Measurements from ENCODE around the gene IWS1.
A peak's percentile ranks its signal among the peaks of the same experiment; 100 is the strongest.

Gene IWS1

GRCh38 chr2:127526132-127527000 lies at the start of gene IWS1:
TSS of gene IWS1 (minus strand) at chr2:127526489. CDS start at chr2:127526208, 281 bp downstream.
- Histone ChIP-seq H3K4me3 (ENCODE audit: insufficient read depth, low read length, poor library complexity, severe bottlenecking) (peak within 1 kb of the TSS; percentile 61), H2AFZ (ENCODE audit: low read depth, low read length, severe bottlenecking) (peak within 1 kb of the TSS; percentile 84), H3K27ac (ENCODE audit: low read depth, low read length) (peak within 1 kb of the TSS; percentile 65), H3K4me2 (ENCODE audit: low read depth, low read length, poor library complexity, severe bottlenecking) (peak within 1 kb of the TSS; percentile 72), H3F3A (ENCODE audit: insufficient read depth) (no peaks in the 10 kb centered on the region), H3K9ac (ENCODE audit: low read length) (peak within 1 kb of the TSS; percentile 78), H3K27me3 (ENCODE audit: low read length) (no peaks in the 10 kb centered on the region), H3K9me3 (ENCODE audit: insufficient read depth, low read length) (no peaks in the 10 kb centered on the region), H3K9me2 (replicated peaks; ENCODE audit: insufficient read depth, low read length) (no peaks in the 10 kb centered on the region), H3K36me3 (ENCODE audit: low read length) (peaks cover 4% of the 10 kb centered on the region; the same call in 1 of the 2 replicates), H3K79me2 (ENCODE audit: insufficient read depth, low read length) (peaks cover 49% of the 10 kb centered on the region), H4K20me1 (ENCODE audit: low read depth, low read length) (no peaks in the 10 kb centered on the region)
- TF ChIP-seq CTCF (IDR thresholded peaks at IDR 0.05; ENCODE audit: insufficient read depth, low read length, poor library complexity, severe bottlenecking) (no peak), EZH2phosphoT487 (conservative IDR thresholded peaks at IDR 0.05; ENCODE audit: low read length) (no peak)

DNA sequence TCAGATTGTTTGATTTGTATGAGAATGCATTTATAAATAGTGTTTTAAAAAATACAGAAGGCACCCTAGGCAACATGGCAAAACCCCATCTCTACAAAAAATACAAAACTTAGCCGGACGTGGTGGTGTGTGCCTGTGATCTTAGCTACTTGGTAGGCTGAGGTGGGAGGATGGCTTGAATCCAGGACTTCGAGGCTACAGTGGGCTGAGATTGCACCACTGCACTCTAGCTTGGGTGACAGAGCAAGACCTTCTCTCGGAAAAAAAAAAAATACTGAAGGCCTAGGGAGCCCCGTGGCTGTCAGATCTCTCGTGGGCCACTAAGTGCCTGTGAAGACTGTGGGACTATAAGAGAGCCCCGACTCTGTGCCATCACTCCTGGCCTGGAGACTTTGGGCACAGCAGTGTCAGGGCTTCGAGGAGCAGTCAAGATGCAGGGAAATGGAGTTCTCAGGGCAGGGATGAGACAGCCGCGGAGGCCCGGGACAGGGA lies 49.7 kb upstream of the IWS1 start:
- TF ChIP-seq CTCF (IDR thresholded peaks at IDR 0.05; ENCODE audit: insufficient read depth, low read length, poor library complexity, severe bottlenecking) (no peak), EZH2phosphoT487 (conservative IDR thresholded peaks at IDR 0.05; ENCODE audit: low read length) (no peak)
- no peak overlapping the region for H3K9ac ChIP-seq (ENCODE audit: low read length)

GRCh38 chr2:127575185-127575765 lies 49.0 kb upstream of the IWS1 start:
- no peak overlapping the region for H3K9ac ChIP-seq (ENCODE audit: low read length)
- H3K27ac ChIP-seq (ENCODE audit: low read depth, low read length): 0 out of 2 replicates have a peak overlapping the region, but pooled peaks have one; percentile 17

More for the DNA sequence above, 49.7 kb upstream of the IWS1 start:
- H4K20me1 ChIP-seq (ENCODE audit: low read depth, low read length): no peaks in the 10 kb centered on the region; the same call in 1 of the 2 replicates
- H3K27me3 ChIP-seq (ENCODE audit: low read length): no peaks in the 10 kb centered on the region
- H2AFZ ChIP-seq (ENCODE audit: low read depth, low read length, severe bottlenecking): no peak overlapping the region
- H3K79me2 ChIP-seq (ENCODE audit: insufficient read depth, low read length): no peaks in the 10 kb centered on the region
- peaks cover 8% of the 10 kb centered on the region; the same call in 1 of the 2 replicates for H3F3A ChIP-seq (ENCODE audit: insufficient read depth)
- no peaks in the 10 kb centered on the region for H3K9me3 ChIP-seq (ENCODE audit: insufficient read depth, low read length)
- no peaks in the 10 kb centered on the region for H3K36me3 ChIP-seq (ENCODE audit: low read length)
- H3K27ac ChIP-seq (ENCODE audit: low read depth, low read length): no peak overlapping the region
- H3K4me2 ChIP-seq (ENCODE audit: low read depth, low read length, poor library complexity, severe bottlenecking): peak overlapping the region; percentile 38
- H3K9me2 ChIP-seq (replicated peaks; ENCODE audit: insufficient read depth, low read length): no peaks in the 10 kb centered on the region
- H3K4me3 ChIP-seq (ENCODE audit: insufficient read depth, low read length, poor library complexity, severe bottlenecking): no peak overlapping the region

More at GRCh38 chr2:127575185-127575765, 49.0 kb upstream of the IWS1 start:
- Histone ChIP-seq H3K36me3 (ENCODE audit: low read length) (no peaks in the 10 kb centered on the region), H3F3A (ENCODE audit: insufficient read depth) (peaks cover 8% of the 10 kb centered on the region; the same call in 1 of the 2 replicates), H4K20me1 (ENCODE audit: low read depth, low read length) (no peaks in the 10 kb centered on the region; the same call in 1 of the 2 replicates), H2AFZ (ENCODE audit: low read depth, low read length, severe bottlenecking) (no peak overlapping the region), H3K4me2 (ENCODE audit: low read depth, low read length, poor library complexity, severe bottlenecking) (peak overlapping the region; percentile 38), H3K79me2 (ENCODE audit: insufficient read depth, low read length) (no peaks in the 10 kb centered on the region), H3K9me3 (ENCODE audit: insufficient read depth, low read length) (no peaks in the 10 kb centered on the region), H3K27me3 (ENCODE audit: low read length) (no peaks in the 10 kb centered on the region), H3K4me3 (ENCODE audit: insufficient read depth, low read length, poor library complexity, severe bottlenecking) (no peak overlapping the region), H3K9me2 (replicated peaks; ENCODE audit: insufficient read depth, low read length) (no peaks in the 10 kb centered on the region)
- no peak for TF ChIP-seq CTCF (IDR thresholded peaks at IDR 0.05; ENCODE audit: insufficient read depth, low read length, poor library complexity, severe bottlenecking)
- no peak for TF ChIP-seq EZH2phosphoT487 (conservative IDR thresholded peaks at IDR 0.05; ENCODE audit: low read length)
